Prostate gland (tissue), 2 donors: ENCODE data around the gene SERPINA4. TPM values are rescaled to one million over a fixed set of nuclear protein-coding genes. Genes with fewer than 3 reads are reported as not detected.

Experiments
- DNase-seq: peaks from one replicate; pipeline ENCODE4 v3.0.0-alpha.2; 2019; ENCODE audit warnings: low spot score
- H3K27ac ChIP-seq, 2 donors: fragments of 200-600 bp; sonication (generic); 2 replicates each; pipeline ENCODE4 v1.5.1; 2017 to 2019
- H3K27me3 ChIP-seq: fragments of 200-600 bp; sonication (generic); replicated peaks from 2 replicates; pipeline ENCODE4 v1.5.1; 2019; ENCODE audit not compliant: insufficient read depth
- H3K36me3 ChIP-seq, 2 donors: fragments of 200-600 bp; sonication (generic); 1 replicate in 1 of 2; 2 replicates in 1 of 2; pipeline versions ENCODE4 v1.5.1 to v1.8.1; 2017 to 2019
- H3K4me1 ChIP-seq: fragments of 200-600 bp; sonication (generic); replicated peaks from 2 replicates; pipeline ENCODE4 v1.5.1; 2019
- H3K4me3 ChIP-seq, 2 donors: fragments of 200-600 bp; sonication (generic); 2 replicates each; pipeline ENCODE4 v1.5.1; 2017 to 2019
- H3K9me3 ChIP-seq: fragments of 200-600 bp; sonication (generic); 2 replicates; pipeline ENCODE4 v1.5.1; 2017
- POLR2A ChIP-seq: fragments of 450-650 bp; IDR thresholded peaks from one replicate; pipeline ENCODE4 v1.6.1; 2016; ENCODE audit warnings: antibody characterized with exemption, mild to moderate bottlenecking
- POLR2AphosphoS5 ChIP-seq: sonication (generic); formaldehyde crosslinking; IDR thresholded peaks from one replicate; pipeline ENCODE4 v1.6.1; 2017; ENCODE audit warnings: antibody characterized with exemption
- WGBS: methylation state at CpG from one replicate; pipeline ENCODE4 v1.1.5; 2018; 5-methylcytosine and 5-hydroxymethylcytosine counted together
- intact Hi-C: fragments of 100-400 bp; cut with DNase I; formaldehyde crosslinking; loops from one replicate; pipeline ENCODE4 v1.14.2; 2022
- total RNA-seq, 2 donors: library from RNA; depleted of rRNA; stranded (reverse); fragments of >200 nt; gene quantifications; one replicate each; pipeline ENCODE4 v1.1.0, GENCODE V29; 2016
- TF ChIP-seq, protein P1 (sequence below), 4 experiments: fragments of 200-600 bp in 2 of 4; fragments of 450-650 bp in 2 of 4; sonication (generic) in 2 of 4; IDR thresholded peaks; 1 replicate in 3 of 4; 2 replicates in 1 of 4; pipeline ENCODE4 v1.5.1; 2016 to 2019; ENCODE audit warnings: antibody characterized with exemption in 4 of 4, mild to moderate bottlenecking in 2 of 4, moderate library complexity in 2 of 4

Gene SERPINA4
- total RNA-seq, 2 donors from 2014 or later: 2.2 TPM; not detected in 1

DNA sequence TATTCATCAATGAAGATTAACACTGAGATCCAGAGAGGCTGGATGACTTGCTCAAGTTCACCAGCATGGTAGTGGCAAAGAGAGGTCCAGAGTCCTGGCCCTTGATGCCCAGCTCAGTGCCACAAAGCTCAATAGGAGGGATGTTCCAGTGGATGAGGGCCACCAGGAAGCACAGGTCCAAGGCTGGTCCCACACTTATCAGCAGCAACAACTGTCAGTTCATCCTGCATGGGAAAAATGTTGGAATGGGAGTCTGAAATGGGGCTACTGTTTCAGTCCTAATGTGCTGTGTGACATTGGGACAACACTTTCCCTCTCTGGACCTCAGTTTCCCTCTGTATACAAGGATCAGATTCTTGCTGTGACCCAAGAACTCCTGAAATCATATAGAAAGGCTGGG lies 31.2 kb downstream of the SERPINA4 start:
- TF ChIP-seq POLR2A: no peak
- Histone ChIP-seq H3K4me1 (no peaks in the 10 kb centered on the region), H3K27ac (no peak overlapping the region), H3K36me3 (no peaks in the 10 kb centered on the region), H3K27me3 (no peaks in the 10 kb centered on the region), H3K9me3 (no peaks in the 10 kb centered on the region), H3K4me3 (no peak overlapping the region)
- intact Hi-C loops: no loop called here
- no peak for DNase-seq

DNA sequence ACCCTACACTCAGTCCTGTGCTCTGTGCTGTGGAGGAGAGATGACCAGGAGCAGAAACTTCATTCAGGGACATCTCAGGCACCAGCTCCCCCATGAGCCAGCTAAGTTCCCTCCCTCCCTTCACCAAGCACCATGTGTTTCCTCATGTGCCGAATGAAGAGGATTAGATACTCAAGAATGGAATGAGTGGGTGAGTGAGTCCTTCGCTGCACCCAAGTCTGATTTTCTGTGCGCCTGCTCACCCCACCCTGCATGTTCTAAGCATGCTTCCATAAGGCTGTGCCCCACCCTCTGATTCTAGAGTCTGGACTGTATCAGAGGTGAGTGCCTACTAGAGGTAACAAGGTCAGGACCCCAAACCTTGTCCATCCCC lies 32.1 kb downstream of the SERPINA4 start:
- intact Hi-C loops: no loop called here
- TF ChIP-seq, protein P1, sequence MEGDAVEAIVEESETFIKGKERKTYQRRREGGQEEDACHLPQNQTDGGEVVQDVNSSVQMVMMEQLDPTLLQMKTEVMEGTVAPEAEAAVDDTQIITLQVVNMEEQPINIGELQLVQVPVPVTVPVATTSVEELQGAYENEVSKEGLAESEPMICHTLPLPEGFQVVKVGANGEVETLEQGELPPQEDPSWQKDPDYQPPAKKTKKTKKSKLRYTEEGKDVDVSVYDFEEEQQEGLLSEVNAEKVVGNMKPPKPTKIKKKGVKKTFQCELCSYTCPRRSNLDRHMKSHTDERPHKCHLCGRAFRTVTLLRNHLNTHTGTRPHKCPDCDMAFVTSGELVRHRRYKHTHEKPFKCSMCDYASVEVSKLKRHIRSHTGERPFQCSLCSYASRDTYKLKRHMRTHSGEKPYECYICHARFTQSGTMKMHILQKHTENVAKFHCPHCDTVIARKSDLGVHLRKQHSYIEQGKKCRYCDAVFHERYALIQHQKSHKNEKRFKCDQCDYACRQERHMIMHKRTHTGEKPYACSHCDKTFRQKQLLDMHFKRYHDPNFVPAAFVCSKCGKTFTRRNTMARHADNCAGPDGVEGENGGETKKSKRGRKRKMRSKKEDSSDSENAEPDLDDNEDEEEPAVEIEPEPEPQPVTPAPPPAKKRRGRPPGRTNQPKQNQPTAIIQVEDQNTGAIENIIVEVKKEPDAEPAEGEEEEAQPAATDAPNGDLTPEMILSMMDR (IDR thresholded peaks at IDR 0.05): no peak
- TF ChIP-seq POLR2AphosphoS5 (no peak), POLR2A (no peak)
- no peaks in the 10 kb centered on the region for H3K4me1 ChIP-seq
- no peak overlapping the region for H3K27ac ChIP-seq
- H3K4me3 ChIP-seq: no peak overlapping the region
- DNase-seq: no peak
- 78% methylated on average over 3 of the region's 3 CpGs for WGBS
- H3K36me3 ChIP-seq: no peaks in the 10 kb centered on the region
- no peaks in the 10 kb centered on the region for H3K9me3 ChIP-seq
- H3K27me3 ChIP-seq: no peaks in the 10 kb centered on the region

DNA sequence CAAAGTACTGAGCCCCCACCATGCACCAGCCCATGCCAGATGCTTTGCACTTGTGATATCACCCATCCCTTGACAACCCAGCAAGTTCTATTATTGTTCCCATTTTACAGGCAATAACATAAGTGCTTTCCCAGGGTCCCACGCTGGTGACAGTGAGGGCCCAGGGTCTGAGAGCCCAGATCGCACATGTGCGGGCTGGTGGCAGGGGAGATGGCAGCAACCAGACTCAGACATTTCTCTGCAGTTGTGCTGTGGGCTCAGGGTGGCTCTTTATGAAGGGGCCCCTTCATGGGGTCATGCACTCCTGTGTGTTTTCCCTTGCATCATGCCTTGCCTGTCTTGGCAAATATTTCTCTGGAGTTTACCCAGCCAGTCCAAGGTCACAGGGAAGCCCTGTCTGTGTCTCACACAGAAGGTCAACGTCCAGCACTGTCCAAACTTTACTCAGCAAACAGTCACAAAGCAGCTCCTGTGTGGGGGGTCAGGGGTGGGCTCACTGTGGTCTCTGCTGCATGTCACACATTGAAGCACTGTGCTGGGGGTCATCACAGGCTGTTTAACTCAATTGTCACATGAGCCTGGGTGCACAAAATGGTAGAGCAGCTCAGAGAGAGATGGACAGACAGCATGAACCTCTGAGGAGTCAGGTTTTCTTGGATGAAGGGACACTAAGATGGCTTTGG lies 32.6 kb downstream of the SERPINA4 start:
- 92% methylated on average over 4 of the region's 4 CpGs for WGBS
- Histone ChIP-seq H3K27me3 (no peaks in the 10 kb centered on the region), H3K27ac (no peak overlapping the region), H3K9me3 (no peaks in the 10 kb centered on the region), H3K4me1 (peaks cover 5% of the 10 kb centered on the region), H3K4me3 (no peak overlapping the region), H3K36me3 (no peaks in the 10 kb centered on the region)
- intact Hi-C loops: no loop called here
- no peak for DNase-seq
- TF ChIP-seq POLR2A (no peak), POLR2AphosphoS5 (no peak)
- TF ChIP-seq, protein P1 (IDR thresholded peaks at IDR 0.05): no peak

DNA sequence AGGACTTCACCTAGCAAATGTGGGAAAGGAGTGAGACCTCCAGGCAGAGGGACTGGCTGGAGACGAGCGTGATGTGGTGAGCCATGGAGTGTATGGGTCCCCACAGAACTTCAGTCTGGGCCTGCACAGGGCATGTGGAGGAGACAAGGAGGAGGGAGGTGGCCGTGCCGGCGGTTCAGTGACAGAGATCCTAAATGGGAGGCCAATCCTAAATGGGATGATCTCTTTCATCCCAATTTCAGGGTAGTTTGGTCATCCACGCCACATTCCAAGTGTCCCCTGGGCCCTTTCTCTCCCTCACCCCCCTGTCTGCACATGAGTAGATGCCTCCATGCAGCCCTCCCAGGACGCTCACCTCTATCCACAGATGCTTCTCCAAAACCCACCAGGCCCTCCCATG lies 33.2 kb downstream of the SERPINA4 start:
- H3K4me1 ChIP-seq: peaks cover 9% of the 10 kb centered on the region
- DNase-seq: no peak
- H3K27ac ChIP-seq: no peak overlapping the region
- 93% methylated on average over 7 of the region's 7 CpGs for WGBS
- no peaks in the 10 kb centered on the region for H3K9me3 ChIP-seq
- TF ChIP-seq POLR2A (no peak), POLR2AphosphoS5 (no peak)
- TF ChIP-seq, protein P1 (IDR thresholded peaks at IDR 0.05): no peak
- intact Hi-C loops: no loop called here
- H3K4me3 ChIP-seq: no peak overlapping the region
- no peaks in the 10 kb centered on the region for H3K36me3 ChIP-seq
- no peaks in the 10 kb centered on the region for H3K27me3 ChIP-seq

DNA sequence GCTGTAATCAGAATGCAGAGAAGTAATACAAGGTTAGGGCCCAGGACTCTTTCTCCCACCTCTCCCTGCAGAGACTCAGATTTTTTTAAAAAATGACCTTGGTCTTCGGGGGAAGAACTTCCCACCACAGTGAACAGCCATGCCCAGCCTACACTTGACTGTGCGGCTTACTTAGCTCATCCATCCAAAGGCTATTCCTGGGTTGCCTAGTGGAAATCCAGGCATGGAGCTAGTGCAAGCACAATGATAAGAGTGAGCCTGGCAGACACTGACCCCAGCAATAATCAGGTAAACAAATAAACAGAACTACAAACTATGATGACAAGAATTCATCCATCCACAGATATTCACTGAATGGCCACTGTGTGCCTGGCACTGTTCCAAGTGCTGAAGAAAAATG lies 34.7 kb downstream of the SERPINA4 start:
- Histone ChIP-seq H3K9me3 (no peaks in the 10 kb centered on the region), H3K4me3 (no peak overlapping the region), H3K27me3 (no peaks in the 10 kb centered on the region), H3K27ac (no peak overlapping the region), H3K36me3 (no peaks in the 10 kb centered on the region), H3K4me1 (peaks cover 14% of the 10 kb centered on the region)
- 92% methylated on average over 2 of the region's 2 CpGs for WGBS
- TF ChIP-seq, protein P1 (IDR thresholded peaks at IDR 0.05): no peak
- TF ChIP-seq POLR2AphosphoS5 (no peak), POLR2A (no peak)
- DNase-seq: no peak
- intact Hi-C loops: no loop called here
